HG03469 (cell line): ENCODE results near the gene PDE4D.

ENCODE experiments used
- ATAC-seq: cut with Tn5 transposase; IDR thresholded peaks from one replicate; pipeline ENCODE4 v1.9.1; 2021; ENCODE audit warnings: mild to moderate bottlenecking, moderate library complexity, moderate number of reproducible peaks; ENCODE audit not compliant: unreplicated experiment

PDE4D gene

GRCh38 chr5:59893429-59894227 lies at the start of gene PDE4D:
TSS of gene PDE4D (minus strand) at chr5:59893726.
- ATAC-seq = no peak

- ATAC-seq = no peak
Observed at GRCh38 chr5:59937633-59938032, 44.1 kb upstream of the PDE4D start.

- ATAC-seq = no peak
Observed at GRCh38 chr5:59923465-59923864, 29.9 kb upstream of the PDE4D start.

GRCh38 chr5:59922220-59922619 lies 28.7 kb upstream of the PDE4D start:
- no peak for ATAC-seq

GRCh38 chr5:59921816-59922215 lies 28.3 kb upstream of the PDE4D start:
- no peak for ATAC-seq

- no peak for ATAC-seq
Observed at GRCh38 chr5:59919484-59919883, 26.0 kb upstream of the PDE4D start.

- ATAC-seq = no peak
Observed at GRCh38 chr5:59917121-59917520, 23.6 kb upstream of the PDE4D start.

- ATAC-seq = no peak
Observed at GRCh38 chr5:59905188-59905587, 11.7 kb upstream of the PDE4D start.

- ATAC-seq = no peak
Observed at GRCh38 chr5:59897075-59897474, 3.5 kb upstream of the PDE4D start.

GRCh38 chr5:59891962-59892643 lies 1.4 kb downstream of the PDE4D start:
- ATAC-seq = no peak

- ATAC-seq = no peak
Observed at GRCh38 chr5:59887274-59887673, 6.3 kb downstream of the PDE4D start.

- ATAC-seq = no peak
Observed at GRCh38 chr5:59874675-59875074, 18.9 kb downstream of the PDE4D start.

- no peak for ATAC-seq
Observed at GRCh38 chr5:59873113-59873512, 20.4 kb downstream of the PDE4D start.

GRCh38 chr5:59866661-59867060 lies 26.9 kb downstream of the PDE4D start:
- ATAC-seq = no peak

GRCh38 chr5:59864718-59865117 lies 28.8 kb downstream of the PDE4D start:
- no peak for ATAC-seq

GRCh38 chr5:59863777-59864176 lies 29.7 kb downstream of the PDE4D start:
- no peak for ATAC-seq

GRCh38 chr5:59856358-59856757 lies 37.2 kb downstream of the PDE4D start:
- no peak for ATAC-seq

- ATAC-seq = no peak
Observed at GRCh38 chr5:59850766-59851165, 42.8 kb downstream of the PDE4D start.

GRCh38 chr5:59847586-59847985 lies 45.9 kb downstream of the PDE4D start:
- no peak for ATAC-seq

GRCh38 chr5:59845730-59846129 lies 47.8 kb downstream of the PDE4D start:
- ATAC-seq = no peak

- ATAC-seq = no peak
Observed at GRCh38 chr5:59843511-59844213, 49.9 kb downstream of the PDE4D start.

GRCh38 chr5:59842999-59843398 lies 50.5 kb downstream of the PDE4D start:
- ATAC-seq = no peak
